K562 (cell line): ENCODE results near the gene SYNGR4. TPM values are rescaled to one million over a fixed set of nuclear protein-coding genes. Genes with fewer than 3 reads are reported as not detected.

Experiments used
- ELF2 ChIP-seq: fragments of 250-450 bp; sonication (Bioruptor Pico); IDR thresholded peaks from 2 replicates; pipeline ENCODE4 v1.5.0; 2021; ENCODE audit warnings: mild to moderate bottlenecking
- ETV1 ChIP-seq: fragments of 450-650 bp; conservative IDR thresholded peaks from 2 replicates; pipeline ENCODE4 v1.6.1; 2016; ENCODE audit warnings: missing genetic modification characterization, control low read depth, low read depth, missing compliant biosample characterization
- KLF13 ChIP-seq: fragments of 450-650 bp; IDR thresholded peaks from 2 replicates; pipeline ENCODE4 v1.6.1; 2016; ENCODE audit warnings: missing genetic modification characterization, low read depth, mild to moderate bottlenecking, missing compliant biosample characterization, moderate library complexity, borderline replicate concordance
- MXI1 ChIP-seq: IDR thresholded peaks from 2 replicates; pipeline ENCODE4 v1.6.1; 2011; ENCODE audit warnings: low read depth, mild to moderate bottlenecking, improper control_type of control experiment, low read length
- MYNN ChIP-seq, 2 experiments: sonication (generic); formaldehyde crosslinking in 1 of 2; IDR thresholded peaks; 2 replicates each; pipeline versions ENCODE4 v1.5.0 to v1.6.1; 2016 to 2020; ENCODE audit warnings: antibody characterized with exemption in 1 of 2, missing genetic modification reagents in 1 of 2
- POLR2AphosphoS2 ChIP-seq: IDR thresholded peaks from 2 replicates; pipeline ENCODE4 v1.6.1; 2012; ENCODE audit warnings: low read length, improper control_type of control experiment
- RBM14 ChIP-seq: fragments of 200-400 bp; formaldehyde crosslinking; IDR thresholded peaks from 2 replicates; pipeline ENCODE4 v1.6.1; 2018; ENCODE audit warnings: low read depth, mild to moderate bottlenecking, low read length, moderate library complexity, borderline replicate concordance; ENCODE audit not compliant: insufficient read depth
- ZC3H4 ChIP-seq: sonication (generic); formaldehyde crosslinking; IDR thresholded peaks from 2 replicates; pipeline ENCODE4 v1.9.0; 2021; ENCODE audit warnings: missing genetic modification reagents, borderline replicate concordance
- ZNF436 ChIP-seq: fragments of 250-450, 450-650 bp; sonication (Bioruptor Pico); formaldehyde crosslinking; IDR thresholded peaks from 2 replicates; pipeline ENCODE4 v1.7.0; 2020; ENCODE audit warnings: mild to moderate bottlenecking
- ZNF444 ChIP-seq: fragments of 250-450 bp; sonication (Bioruptor Pico); IDR thresholded peaks from 2 replicates; pipeline ENCODE4 v1.4.0; 2020; ENCODE audit warnings: mild to moderate bottlenecking, moderate library complexity
- polyA plus RNA-seq, 8 experiments: library from polyadenylated mRNA; depleted of rRNA in 4 of 8; stranded (reverse) in 5 of 8; unstranded in 3 of 8; fragments of >200 nt; fragmentation: Nextera tagmentation in 2 of 8; fragmentation: Illumina TruSeq in 1 of 8; extraction: Ambion mirVana in 2 of 8; extraction: Trizol in 1 of 8; gene quantifications; 2 replicates each; pipeline versions ENCODE4 v1.2.1 to v1.2.3, GENCODE V29; 2011 to 2014; ENCODE audit warnings: inconsistent platforms in 1 of 8, missing spikeins in 1 of 8
- total RNA-seq, 7 experiments: library from RNA; depleted of rRNA in 6 of 7; stranded (reverse); fragments of >200 nt in 6 of 7; fragmentation: Illumina TruSeq in 2 of 7; extraction: Trizol in 2 of 7; gene quantifications; 2 replicates each; pipeline versions ENCODE4 v1.2.1 to v1.2.3, GENCODE V29; 2011 to 2021; ENCODE audit warnings: low replicate concordance in 1 of 7
- TF ChIP-seq, protein P1 (sequence below): fragments of 250-450 bp; sonication (Bioruptor Pico); IDR thresholded peaks from 2 replicates; pipeline ENCODE4 v1.4.0; 2020; ENCODE audit warnings: mild to moderate bottlenecking, moderate library complexity
- TF ChIP-seq, protein P2 (sequence below): sonication (generic); formaldehyde crosslinking; IDR thresholded peaks from 2 replicates; pipeline ENCODE4 v1.8.0; 2022; ENCODE audit warnings: mild to moderate bottlenecking, missing genetic modification reagents
- TF ChIP-seq, protein P3 (sequence below), 2 experiments: fragments of 450-650 bp in 1 of 2; sonication (generic) in 1 of 2; formaldehyde crosslinking in 1 of 2; IDR thresholded peaks; 2 replicates each; pipeline versions ENCODE4 v1.7.1 to v1.9.0; 2016 to 2022; ENCODE audit warnings: inconsistent platforms in 1 of 2, mild to moderate bottlenecking in 1 of 2, missing genetic modification reagents in 1 of 2

Gene SYNGR4
- total and polyA plus RNA-seq, 9 of the 15 experiments (the other 6 are each of a cell fraction or from before 2014, with no cell fraction given), result 0.07 to 0.14 TPM; not detected in 7

- TF ChIP-seq MYNN (IDR thresholded peaks at IDR 0.05) (peak; percentile 89), MYNN (CRISPR knock-in tag; IDR thresholded peaks at IDR 0.05) (no peak), MXI1 (peak; percentile 93), ELF2 (CRISPR knock-in tag) (peak; percentile 80), ZC3H4 (CRISPR knock-in tag) (peak; percentile 63; the same call in 1 of the 2 replicates), ZNF444 (CRISPR knock-in tag) (no peak), POLR2AphosphoS2 (peak; percentile 90), KLF13 (tag) (peak; percentile 98), RBM14 (0 out of 2 replicates have a peak, but pooled peaks have one; percentile 24), ETV1 (tag) (peak; percentile 85; the same call in 1 of the 2 replicates), ZNF436 (CRISPR knock-in tag) (no peak)
- TF ChIP-seq, protein P1, sequence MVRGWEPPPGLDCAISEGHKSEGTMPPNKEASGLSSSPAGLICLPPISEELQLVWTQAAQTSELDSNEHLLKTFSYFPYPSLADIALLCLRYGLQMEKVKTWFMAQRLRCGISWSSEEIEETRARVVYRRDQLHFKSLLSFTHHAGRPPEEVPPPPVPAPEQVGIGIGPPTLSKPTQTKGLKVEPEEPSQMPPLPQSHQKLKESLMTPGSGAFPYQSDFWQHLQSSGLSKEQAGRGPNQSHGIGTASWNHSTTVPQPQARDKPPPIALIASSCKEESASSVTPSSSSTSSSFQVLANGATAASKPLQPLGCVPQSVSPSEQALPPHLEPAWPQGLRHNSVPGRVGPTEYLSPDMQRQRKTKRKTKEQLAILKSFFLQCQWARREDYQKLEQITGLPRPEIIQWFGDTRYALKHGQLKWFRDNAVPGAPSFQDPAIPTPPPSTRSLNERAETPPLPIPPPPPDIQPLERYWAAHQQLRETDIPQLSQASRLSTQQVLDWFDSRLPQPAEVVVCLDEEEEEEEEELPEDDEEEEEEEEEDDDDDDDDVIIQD (CRISPR knock-in tag), result no peak
- TF ChIP-seq, protein P2, sequence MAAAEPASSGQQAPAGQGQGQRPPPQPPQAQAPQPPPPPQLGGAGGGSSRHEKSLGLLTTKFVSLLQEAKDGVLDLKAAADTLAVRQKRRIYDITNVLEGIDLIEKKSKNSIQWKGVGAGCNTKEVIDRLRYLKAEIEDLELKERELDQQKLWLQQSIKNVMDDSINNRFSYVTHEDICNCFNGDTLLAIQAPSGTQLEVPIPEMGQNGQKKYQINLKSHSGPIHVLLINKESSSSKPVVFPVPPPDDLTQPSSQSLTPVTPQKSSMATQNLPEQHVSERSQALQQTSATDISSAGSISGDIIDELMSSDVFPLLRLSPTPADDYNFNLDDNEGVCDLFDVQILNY, result no peak
- TF ChIP-seq, protein P3, sequence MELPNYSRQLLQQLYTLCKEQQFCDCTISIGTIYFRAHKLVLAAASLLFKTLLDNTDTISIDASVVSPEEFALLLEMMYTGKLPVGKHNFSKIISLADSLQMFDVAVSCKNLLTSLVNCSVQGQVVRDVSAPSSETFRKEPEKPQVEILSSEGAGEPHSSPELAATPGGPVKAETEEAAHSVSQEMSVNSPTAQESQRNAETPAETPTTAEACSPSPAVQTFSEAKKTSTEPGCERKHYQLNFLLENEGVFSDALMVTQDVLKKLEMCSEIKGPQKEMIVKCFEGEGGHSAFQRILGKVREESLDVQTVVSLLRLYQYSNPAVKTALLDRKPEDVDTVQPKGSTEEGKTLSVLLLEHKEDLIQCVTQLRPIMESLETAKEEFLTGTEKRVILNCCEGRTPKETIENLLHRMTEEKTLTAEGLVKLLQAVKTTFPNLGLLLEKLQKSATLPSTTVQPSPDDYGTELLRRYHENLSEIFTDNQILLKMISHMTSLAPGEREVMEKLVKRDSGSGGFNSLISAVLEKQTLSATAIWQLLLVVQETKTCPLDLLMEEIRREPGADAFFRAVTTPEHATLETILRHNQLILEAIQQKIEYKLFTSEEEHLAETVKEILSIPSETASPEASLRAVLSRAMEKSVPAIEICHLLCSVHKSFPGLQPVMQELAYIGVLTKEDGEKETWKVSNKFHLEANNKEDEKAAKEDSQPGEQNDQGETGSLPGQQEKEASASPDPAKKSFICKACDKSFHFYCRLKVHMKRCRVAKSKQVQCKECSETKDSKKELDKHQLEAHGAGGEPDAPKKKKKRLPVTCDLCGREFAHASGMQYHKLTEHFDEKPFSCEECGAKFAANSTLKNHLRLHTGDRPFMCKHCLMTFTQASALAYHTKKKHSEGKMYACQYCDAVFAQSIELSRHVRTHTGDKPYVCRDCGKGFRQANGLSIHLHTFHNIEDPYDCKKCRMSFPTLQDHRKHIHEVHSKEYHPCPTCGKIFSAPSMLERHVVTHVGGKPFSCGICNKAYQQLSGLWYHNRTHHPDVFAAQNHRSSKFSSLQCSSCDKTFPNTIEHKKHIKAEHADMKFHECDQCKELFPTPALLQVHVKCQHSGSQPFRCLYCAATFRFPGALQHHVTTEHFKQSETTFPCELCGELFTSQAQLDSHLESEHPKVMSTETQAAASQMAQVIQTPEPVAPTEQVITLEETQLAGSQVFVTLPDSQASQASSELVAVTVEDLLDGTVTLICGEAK (IDR thresholded peaks at IDR 0.05), result no peak; the same call in 1 of the 2 replicates
- TF ChIP-seq, protein P3 (CRISPR knock-in tag; IDR thresholded peaks at IDR 0.05), result no peak
These were observed 42.3 kb upstream of the SYNGR4 start (continued) for GRCh38 chr19:48321622-48322591.
